Fibroblast of skin of left biceps (primary cell): ENCODE data around the gene AARS2.

Source experiments
- DNase-seq, 2 experiments: peaks; one replicate each; pipeline ENCODE4 v3.0.0-alpha.2; 2013; ENCODE audit warnings: low read depth in 2 of 2

AARS2 gene

GRCh38 chr6:44300292-44300823 lies 12.8 kb downstream of the AARS2 start:
- no peak for DNase-seq

DNA sequence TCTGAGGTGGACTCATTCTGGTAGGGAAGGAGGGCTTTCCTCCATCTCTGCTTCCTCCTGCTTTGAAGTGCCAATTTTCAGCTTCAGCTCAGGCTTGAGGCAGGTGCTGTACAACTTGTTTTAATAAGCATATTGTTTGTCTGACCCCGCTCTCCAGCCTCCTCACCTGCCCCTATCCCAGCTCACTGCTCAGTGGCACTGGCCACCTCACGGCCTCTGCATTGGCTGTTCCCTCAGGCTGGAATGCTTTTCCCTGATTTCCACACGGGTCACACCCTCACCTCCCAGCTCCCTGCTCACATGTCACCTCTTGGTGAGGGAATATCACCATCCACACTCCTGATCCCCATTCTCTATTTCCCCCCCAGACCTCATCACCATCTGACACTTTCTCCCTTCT lies 14.3 kb downstream of the AARS2 start:
- DNase-seq, result no peak

DNA sequence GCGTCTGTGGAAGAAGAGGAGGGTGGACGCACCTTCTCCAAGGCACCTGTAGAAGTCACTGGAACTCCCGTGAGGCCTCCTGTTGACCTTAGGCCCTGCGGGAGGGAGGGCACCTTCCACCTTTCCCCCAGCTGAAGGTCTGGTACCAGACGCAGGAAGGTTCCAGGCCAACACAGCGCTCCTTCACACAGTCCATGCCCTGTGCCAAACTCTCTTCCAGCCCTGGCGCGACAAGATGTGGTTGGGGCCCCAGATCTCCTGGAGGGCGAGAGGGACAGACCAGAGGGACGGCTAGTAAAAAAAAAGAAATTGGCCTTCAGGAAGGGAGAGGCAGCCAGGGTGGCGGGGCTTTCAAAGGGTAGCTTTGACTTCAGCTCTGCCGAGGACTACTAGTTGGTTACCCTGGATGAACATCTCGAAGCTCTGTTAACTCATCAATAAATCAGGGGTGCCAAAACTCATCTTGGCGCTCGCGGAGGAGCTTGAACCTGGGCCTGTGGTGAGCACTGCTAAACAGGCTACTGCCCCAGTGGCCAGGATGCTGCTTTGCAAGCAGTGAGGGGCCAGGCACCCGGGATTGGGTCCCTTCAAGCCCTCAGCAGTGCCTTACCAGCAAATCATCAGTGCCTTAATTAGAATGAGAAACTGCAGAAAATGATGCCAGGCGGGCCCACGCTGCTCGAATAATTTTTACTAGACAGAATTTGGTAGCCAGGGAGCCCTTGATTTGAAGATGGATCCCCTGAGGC lies 14.9 kb downstream of the AARS2 start:
- DNase-seq, result no peak

GRCh38 chr6:44297063-44298038 lies 15.8 kb downstream of the AARS2 start:
- DNase-seq, result no peak

DNA sequence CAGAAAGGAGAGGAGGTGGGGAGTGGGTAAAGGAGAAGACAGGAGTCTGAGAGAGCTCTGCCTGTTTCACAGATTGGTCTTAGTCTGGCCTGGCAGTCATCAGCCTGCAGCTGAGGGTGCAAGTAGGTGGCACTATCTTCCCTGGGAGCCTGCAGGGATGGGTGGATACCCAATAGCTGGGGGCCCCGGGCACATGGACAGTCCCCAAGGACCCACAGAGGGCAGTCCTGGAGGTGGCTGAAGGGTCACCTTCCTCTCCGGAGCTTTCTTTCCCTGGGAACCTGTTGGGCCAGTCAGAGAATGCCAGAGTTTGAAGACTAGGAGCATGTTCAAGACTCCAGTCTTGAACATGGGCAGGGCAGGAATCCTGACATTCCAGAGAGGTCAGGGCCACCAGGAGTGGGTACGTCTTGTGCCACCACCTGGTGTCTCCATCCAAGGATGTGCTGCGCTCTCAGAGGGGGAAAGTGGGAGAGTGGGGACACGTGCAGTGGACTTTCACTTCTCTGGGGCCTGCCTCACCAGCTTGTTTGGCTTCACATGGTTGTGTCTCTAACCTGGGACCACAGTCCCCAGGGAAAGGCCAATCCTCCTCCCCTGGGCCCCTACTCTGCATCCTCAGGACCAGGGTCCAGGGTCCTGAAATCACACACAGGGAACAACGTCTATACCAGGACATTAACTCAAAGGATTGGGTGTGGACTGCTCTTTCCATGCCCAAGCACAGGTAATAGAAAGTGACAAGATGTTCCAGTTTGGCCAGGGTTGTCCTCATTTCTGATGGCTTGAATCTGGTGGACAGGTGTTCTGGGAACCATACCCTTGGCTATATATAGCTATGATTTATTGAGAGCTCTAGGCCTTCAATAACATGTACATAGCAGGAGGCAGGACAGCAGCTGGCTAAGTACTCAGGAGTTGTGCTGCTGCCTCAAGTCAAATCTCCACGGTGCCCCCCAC lies 18.0 kb downstream of the AARS2 start:
- no peak for DNase-seq

- no peak for DNase-seq
Measured at GRCh38 chr6:44292661-44293365, 20.3 kb downstream of the AARS2 start.

- DNase-seq, result no peak
Measured at GRCh38 chr6:44291841-44292240, 21.3 kb downstream of the AARS2 start.

- DNase-seq, result no peak
Measured at GRCh38 chr6:44289726-44290260, 23.4 kb downstream of the AARS2 start.

DNA sequence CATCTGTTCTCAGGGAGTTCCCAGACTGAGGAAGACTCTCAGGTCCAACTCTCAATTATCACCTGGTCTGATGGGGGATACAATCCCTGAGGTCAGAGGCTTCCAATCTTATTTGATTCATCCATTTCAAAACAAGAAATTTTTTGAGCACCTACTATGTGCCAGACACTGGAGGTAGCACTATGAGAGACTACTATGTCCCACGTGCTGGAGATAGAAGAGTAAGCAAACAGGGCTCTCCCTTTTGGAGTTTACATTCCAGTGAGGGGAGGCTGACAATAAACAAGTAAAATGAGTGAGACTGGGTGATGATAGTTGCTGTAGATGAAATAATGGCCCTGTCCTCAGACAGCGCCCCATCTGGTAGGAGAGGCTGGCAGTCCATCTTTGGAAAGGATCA lies 26.4 kb downstream of the AARS2 start:
- DNase-seq, result no peak

DNA sequence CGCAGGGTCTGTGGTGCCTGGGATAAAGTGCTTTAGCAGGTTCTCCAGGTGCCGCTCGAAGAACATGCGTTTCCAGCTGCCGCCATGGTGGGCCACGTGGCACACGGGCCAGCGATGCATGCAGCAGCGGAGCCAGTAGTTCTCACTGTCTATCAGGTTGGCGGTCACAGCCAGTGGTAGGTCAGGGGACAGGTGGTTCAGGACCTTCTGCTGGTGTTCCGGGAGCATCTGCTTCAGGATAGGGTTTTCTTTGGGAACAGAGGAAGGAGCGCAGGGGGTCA lies 26.9 kb downstream of the AARS2 start:
- no peak for DNase-seq

DNA sequence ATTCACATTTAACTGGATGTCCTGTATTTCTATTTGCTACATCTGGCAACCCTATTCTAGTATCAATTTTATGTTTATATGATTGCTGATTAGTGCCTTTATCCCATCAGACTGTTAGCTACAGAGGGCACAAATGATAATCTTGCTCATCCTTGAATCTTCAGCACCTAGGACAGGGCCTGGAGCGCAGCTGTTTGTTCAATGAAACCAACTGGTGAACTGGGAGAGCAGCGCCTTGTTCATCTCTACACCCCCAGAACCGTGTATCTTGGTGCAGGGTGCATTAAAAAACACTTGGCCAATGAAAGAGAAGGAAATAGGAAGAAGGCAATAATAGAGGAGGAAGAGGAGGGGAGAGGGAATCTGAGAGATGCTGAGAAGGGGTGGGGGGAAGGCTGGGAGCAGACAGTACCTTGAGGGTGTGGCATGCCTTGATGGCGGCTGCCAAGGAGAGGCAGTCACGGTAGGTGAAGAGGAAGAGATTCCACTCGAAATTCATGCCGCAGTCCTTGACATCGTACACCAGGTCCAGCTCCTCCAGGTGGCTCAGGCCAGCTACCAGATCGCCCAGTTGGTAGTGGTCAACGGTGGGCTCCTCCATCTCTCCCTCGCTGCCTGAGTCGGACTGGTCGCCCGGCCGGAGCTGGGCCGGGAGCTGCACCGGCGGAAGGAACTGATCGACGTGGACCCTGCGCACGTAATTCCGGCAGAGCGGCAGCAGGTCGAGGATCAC lies 27.4 kb downstream of the AARS2 start:
- no peak for DNase-seq

DNA sequence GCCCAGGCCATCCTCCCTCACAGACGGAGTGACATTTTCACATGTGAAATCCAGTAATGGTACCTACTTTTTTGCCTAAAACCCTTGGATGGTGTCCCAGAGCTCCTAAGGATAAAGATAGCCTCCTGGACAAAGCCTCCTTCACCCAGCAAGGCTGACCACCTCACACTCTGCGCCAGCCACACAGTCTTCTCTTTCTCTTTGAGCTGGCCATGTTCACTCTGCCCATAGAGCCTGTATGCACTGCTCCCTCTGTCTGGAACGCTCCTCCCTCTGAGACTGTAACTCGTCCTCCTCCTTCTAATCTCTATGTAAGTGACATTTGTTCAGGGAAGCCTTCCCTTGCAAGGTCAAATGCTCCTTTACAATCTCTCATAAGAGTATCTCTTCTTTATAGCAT lies 28.3 kb downstream of the AARS2 start:
- DNase-seq, result no peak

DNA sequence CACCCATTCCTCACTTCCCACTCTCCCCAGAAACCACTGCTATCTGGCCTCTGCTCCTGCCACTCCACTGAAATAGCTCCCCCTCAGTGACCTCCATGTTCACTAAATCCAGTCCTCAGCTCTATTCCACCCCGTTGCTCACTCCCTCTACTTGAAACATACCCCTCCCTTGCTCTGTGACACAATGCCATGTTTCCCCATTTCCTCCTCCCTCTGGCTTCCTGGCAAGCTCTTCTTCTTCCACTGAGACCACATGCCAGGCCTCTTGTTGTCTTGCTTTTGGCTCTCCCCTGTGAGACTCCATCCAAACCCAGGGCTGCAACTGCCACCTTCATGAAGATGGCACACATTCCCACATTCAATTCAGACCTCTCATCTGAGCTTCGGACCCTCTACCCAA lies 29.0 kb downstream of the AARS2 start:
- no peak for DNase-seq

DNA sequence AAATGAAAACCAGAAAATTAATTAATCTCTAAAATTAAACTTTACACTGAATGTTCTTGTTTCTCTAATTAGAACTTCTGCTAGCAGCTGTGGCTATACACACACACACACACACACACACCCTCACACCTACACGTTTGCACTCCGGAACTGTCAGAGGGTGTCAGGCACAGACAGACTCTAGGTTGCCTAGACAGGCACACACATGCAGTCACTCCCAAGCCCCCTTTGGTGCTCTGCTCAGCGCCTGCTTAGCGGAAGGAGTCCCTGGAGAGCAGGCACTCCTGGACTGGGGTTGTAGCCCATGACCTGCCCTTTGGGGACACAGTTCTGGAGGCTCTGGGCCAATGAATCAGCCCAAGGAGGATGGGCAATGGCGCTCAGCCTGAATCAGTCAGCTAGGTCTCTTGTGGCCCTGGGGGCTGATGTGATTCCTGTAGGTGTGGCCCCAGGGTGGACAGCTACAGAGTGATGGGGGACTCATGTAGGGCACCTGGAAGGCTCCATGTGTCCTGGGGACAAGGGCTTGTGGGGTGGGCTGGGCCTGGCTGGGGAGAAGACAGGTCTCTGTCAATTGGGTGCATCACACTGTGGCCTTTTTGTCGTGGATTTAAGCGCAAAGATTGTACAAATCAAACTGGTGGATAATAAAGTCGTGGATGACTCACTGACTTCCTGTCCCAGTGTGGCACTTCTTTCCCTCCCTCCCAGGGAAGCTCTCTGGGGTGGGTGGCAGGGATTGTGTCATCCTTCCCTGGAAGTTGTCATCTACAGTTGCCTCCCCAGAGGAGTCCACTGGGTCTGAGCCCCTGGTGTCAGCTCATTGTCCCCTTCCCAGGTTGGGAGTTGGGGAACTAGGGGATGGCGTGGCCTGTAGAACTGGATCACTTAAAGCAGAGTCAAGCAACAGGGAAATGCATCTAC lies 34.1 kb downstream of the AARS2 start:
- DNase-seq, result no peak

GRCh38 chr6:44278315-44278714 lies 34.8 kb downstream of the AARS2 start:
- no peak for DNase-seq

DNA sequence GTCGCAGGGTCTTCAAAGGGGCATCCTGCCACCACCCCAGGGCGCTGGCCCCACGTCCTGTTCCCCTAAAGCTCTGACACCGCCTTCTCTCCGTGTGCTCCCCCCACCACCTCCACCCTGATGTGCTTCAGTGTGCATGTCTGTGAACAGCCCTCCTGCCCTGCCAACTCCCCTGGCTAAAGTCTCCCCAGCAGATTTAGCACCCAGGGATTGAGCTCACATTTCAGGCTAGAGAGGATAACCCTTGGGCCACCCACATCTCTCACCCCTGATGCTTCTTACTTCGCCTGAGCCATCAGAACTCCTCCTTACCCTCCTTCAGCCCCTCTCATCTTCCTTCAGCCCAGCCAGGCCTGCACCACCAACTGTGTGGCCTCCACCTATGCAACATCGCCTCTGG lies 35.4 kb downstream of the AARS2 start:
- no peak for DNase-seq

DNA sequence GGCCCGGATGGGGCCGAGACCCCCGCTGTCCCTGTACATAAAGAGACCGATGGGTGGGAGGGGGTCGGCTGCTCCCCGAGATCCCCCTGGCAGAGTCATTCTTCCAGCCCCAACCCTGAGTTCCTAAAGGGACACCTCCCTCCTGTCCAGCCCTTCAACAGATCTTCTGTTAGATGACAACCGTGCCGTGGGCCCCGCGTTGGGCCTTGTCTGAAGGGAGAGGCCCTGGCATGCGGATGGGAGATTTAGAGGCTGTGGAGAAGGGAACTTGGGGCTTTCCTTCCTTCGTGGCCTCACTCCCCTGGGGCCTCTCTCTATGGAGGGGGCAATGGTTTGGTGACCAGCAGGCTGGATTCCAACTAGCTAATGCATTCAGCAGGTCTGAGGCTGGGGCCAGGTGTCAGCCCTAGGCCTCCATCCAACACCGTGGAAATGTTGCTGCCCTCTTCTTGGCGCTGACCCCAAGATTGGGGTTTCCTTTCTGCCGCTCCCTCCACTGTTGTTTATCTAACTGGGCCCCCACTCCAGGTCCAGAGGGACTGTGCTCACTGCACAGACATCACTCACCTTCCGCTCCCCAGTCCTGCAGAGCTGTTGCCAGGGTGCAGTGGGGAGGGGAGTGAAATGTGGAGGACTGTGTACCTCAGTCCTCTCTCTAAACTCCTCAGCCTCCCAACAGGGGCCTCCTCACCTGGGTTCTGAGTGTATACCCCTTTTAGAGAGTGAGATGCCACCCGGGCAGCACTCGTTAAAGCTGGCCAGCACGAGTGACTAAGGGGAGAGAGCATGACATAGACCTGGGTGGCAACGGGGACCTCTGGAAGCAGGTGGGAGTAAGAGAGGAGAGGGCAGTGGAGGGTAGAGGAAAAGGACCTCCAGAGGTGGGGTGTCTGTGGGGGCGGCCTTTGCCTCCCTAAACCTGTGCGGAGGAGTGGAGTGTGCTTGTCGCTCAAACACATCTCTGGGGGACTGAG lies 36.2 kb downstream of the AARS2 start:
- no peak for DNase-seq
